DOHH2 (cell line): ENCODE data around the gene SHROOM3.

Experiments used
- H3F3A ChIP-seq: fragments of 200-600 bp; sonication (generic), shearing (Covaris generic); 2 replicates; pipeline ENCODE4 v1.6.0; 2016; ENCODE audit warnings: antibody characterized with exemption, mild to moderate bottlenecking; ENCODE audit not compliant: control insufficient read depth, insufficient read depth
- H3K27ac ChIP-seq: fragments of 200-600 bp; sonication (generic); 2 replicates; pipeline ENCODE4 v1.5.1; 2014; ENCODE audit warnings: low read depth, mild to moderate bottlenecking, low read length, moderate library complexity
- H3K27me3 ChIP-seq: fragments of 200-600 bp; sonication (generic); 2 replicates; pipeline ENCODE4 v1.6.1; 2014; ENCODE audit warnings: mild to moderate bottlenecking, low read length, mixed read lengths; ENCODE audit not compliant: control insufficient read depth
- H3K36me3 ChIP-seq: fragments of 200-600 bp; sonication (generic); 2 replicates; pipeline ENCODE4 v1.6.1; 2014; ENCODE audit warnings: mild to moderate bottlenecking, low read length, moderate library complexity, mixed read lengths; ENCODE audit not compliant: control insufficient read depth
- H3K4me1 ChIP-seq: fragments of 200-600 bp; sonication (generic); 2 replicates; pipeline ENCODE4 v1.6.1; 2014; ENCODE audit warnings: mild to moderate bottlenecking, low read length, mixed read lengths; ENCODE audit not compliant: control insufficient read depth
- H3K4me2 ChIP-seq: fragments of 200-600 bp; sonication (generic); 2 replicates; pipeline ENCODE4 v1.6.0; 2014; ENCODE audit warnings: mild to moderate bottlenecking, low read length, moderate library complexity
- H3K4me3 ChIP-seq: fragments of 200-600 bp; sonication (generic); 2 replicates; pipeline ENCODE4 v1.5.1; 2014; ENCODE audit warnings: mild to moderate bottlenecking, low read length, mixed read lengths
- H3K79me2 ChIP-seq: fragments of 200-600 bp; sonication (generic); 2 replicates; pipeline ENCODE4 v1.6.1; 2014; ENCODE audit warnings: mild to moderate bottlenecking, low read length, mixed read lengths; ENCODE audit not compliant: control insufficient read depth
- H3K9me2 ChIP-seq: fragments of 200-600 bp; sonication (generic); replicated peaks from 2 replicates; pipeline ENCODE4 v1.6.1; 2014; ENCODE audit warnings: mild to moderate bottlenecking, low read length, mixed read lengths; ENCODE audit not compliant: control insufficient read depth
- H3K9me3 ChIP-seq: fragments of 200-600 bp; sonication (generic); 2 replicates; pipeline ENCODE4 v1.6.1; 2014; ENCODE audit warnings: antibody characterized with exemption, low read length, mixed read lengths; ENCODE audit not compliant: control insufficient read depth, insufficient read depth
- H4K20me1 ChIP-seq: fragments of 200-600 bp; sonication (generic); 2 replicates; pipeline ENCODE4 v1.6.0; 2014; ENCODE audit warnings: low read depth, mild to moderate bottlenecking, antibody characterized with exemption, low read length, moderate library complexity; ENCODE audit not compliant: control insufficient read depth, insufficient read depth
- EZH2phosphoT487 ChIP-seq: fragments of 200-600 bp; sonication (generic); IDR thresholded peaks from 2 replicates; pipeline ENCODE4 v1.6.1; 2017; ENCODE audit warnings: borderline replicate concordance, mild to moderate bottlenecking, antibody characterized with exemption, low read length, moderate library complexity, mixed read lengths
- TF ChIP-seq, protein P1 (sequence below): fragments of 200-600 bp; sonication (generic); IDR thresholded peaks from one replicate; pipeline ENCODE4 v1.5.1; 2014; ENCODE audit warnings: antibody characterized with exemption, mild to moderate bottlenecking, low read depth, low read length; ENCODE audit not compliant: poor library complexity, severe bottlenecking

SHROOM3 gene

DNA sequence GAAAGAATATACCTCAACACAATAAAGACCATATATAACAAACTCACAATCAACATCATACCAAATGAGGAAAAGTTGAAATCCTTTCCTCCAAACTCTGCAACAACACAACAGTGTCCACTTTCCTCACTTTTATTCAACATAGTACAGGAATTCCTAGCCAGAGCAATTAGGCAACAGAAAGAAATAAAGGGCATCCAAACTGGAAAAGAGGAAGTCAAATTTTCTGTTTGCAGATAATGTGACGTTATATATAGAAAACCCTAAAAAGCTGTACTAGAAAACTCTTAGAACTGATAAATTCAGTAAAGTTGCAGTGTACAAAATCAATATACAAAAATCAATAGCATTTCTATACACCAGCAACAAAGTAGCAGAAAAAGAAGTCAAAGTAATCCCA is 355.3 kb downstream of the SHROOM3 start:
- Histone ChIP-seq H3F3A (no peaks in the 10 kb centered on the region), H3K79me2 (no peaks in the 10 kb centered on the region), H3K27ac (no peak overlapping the region), H3K9me2 (no peaks in the 10 kb centered on the region), H3K4me3 (no peak overlapping the region), H3K27me3 (no peaks in the 10 kb centered on the region), H3K9me3 (no peaks in the 10 kb centered on the region), H3K36me3 (no peaks in the 10 kb centered on the region), H3K4me2 (no peak overlapping the region), H3K4me1 (no peaks in the 10 kb centered on the region), H4K20me1 (no peaks in the 10 kb centered on the region)
- TF ChIP-seq, protein P1, sequence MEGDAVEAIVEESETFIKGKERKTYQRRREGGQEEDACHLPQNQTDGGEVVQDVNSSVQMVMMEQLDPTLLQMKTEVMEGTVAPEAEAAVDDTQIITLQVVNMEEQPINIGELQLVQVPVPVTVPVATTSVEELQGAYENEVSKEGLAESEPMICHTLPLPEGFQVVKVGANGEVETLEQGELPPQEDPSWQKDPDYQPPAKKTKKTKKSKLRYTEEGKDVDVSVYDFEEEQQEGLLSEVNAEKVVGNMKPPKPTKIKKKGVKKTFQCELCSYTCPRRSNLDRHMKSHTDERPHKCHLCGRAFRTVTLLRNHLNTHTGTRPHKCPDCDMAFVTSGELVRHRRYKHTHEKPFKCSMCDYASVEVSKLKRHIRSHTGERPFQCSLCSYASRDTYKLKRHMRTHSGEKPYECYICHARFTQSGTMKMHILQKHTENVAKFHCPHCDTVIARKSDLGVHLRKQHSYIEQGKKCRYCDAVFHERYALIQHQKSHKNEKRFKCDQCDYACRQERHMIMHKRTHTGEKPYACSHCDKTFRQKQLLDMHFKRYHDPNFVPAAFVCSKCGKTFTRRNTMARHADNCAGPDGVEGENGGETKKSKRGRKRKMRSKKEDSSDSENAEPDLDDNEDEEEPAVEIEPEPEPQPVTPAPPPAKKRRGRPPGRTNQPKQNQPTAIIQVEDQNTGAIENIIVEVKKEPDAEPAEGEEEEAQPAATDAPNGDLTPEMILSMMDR: no peak
- no peak for TF ChIP-seq EZH2phosphoT487

DNA sequence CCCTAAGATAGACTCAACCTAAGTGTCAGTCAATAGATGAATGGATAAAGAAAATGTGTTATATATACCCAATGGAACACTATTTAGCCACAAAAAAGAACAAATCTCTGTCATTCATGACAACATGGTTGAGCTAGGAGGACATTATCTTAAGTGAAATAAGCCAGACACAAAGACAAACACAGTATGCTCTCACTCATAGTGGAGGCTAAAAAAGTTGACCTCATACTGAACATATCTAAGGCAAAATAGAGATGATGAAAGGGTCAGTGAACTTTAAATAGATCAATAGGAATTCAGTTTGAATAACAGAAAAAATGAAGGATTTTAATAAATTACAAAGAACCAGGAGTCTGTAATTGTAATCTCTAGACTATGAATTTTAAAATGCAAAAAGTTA is 356.4 kb downstream of the SHROOM3 start:
- no peak overlapping the region for H3K4me2 ChIP-seq
- H3K9me3 ChIP-seq: no peaks in the 10 kb centered on the region
- H3K27me3 ChIP-seq: no peaks in the 10 kb centered on the region
- no peak overlapping the region for H3K27ac ChIP-seq
- H3K36me3 ChIP-seq: no peaks in the 10 kb centered on the region
- no peaks in the 10 kb centered on the region for H3F3A ChIP-seq
- H4K20me1 ChIP-seq: no peaks in the 10 kb centered on the region
- no peak overlapping the region for H3K4me3 ChIP-seq
- no peak for TF ChIP-seq EZH2phosphoT487
- TF ChIP-seq, protein P1: no peak
- no peaks in the 10 kb centered on the region for H3K9me2 ChIP-seq
- no peaks in the 10 kb centered on the region for H3K79me2 ChIP-seq
- no peaks in the 10 kb centered on the region for H3K4me1 ChIP-seq

GRCh38 chr4:76792418-76792817 is 357.4 kb downstream of the SHROOM3 start:
- Histone ChIP-seq H3K9me3 (no peaks in the 10 kb centered on the region), H3K4me1 (no peaks in the 10 kb centered on the region), H3K27me3 (no peaks in the 10 kb centered on the region), H3K36me3 (no peaks in the 10 kb centered on the region), H3K4me2 (no peak overlapping the region), H3K79me2 (no peaks in the 10 kb centered on the region), H3K9me2 (no peaks in the 10 kb centered on the region), H3K4me3 (no peak overlapping the region), H4K20me1 (no peaks in the 10 kb centered on the region), H3K27ac (no peak overlapping the region), H3F3A (no peaks in the 10 kb centered on the region)
- TF ChIP-seq, protein P1: no peak
- TF ChIP-seq EZH2phosphoT487: no peak

DNA sequence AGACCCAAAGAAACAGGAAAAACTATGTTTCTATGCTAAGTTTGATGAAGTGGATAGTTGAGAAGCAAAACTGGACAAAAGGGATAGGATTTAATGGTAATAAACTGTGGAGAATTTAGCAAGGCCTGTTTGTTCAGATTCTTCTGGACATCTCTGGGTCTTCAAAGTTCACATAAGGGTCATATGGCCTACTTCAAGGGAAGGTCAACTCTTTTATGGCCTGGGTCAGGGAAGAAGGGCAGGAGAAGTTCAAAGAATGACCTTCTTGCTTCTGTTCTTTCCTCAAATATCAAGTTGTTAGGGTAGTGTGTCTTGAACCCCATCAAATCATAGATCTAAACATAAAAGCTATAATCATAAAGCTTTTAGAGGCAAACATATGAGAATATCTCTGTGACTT is 360.2 kb downstream of the SHROOM3 start:
- H3K36me3 ChIP-seq: no peaks in the 10 kb centered on the region
- TF ChIP-seq, protein P1: no peak
- TF ChIP-seq EZH2phosphoT487: no peak
- H3K9me2 ChIP-seq: no peaks in the 10 kb centered on the region
- no peaks in the 10 kb centered on the region for H3K9me3 ChIP-seq
- H3F3A ChIP-seq: no peaks in the 10 kb centered on the region
- no peaks in the 10 kb centered on the region for H3K79me2 ChIP-seq
- H3K27me3 ChIP-seq: no peaks in the 10 kb centered on the region
- H3K4me2 ChIP-seq: no peak overlapping the region
- H3K27ac ChIP-seq: no peak overlapping the region
- no peaks in the 10 kb centered on the region for H3K4me1 ChIP-seq
- no peak overlapping the region for H3K4me3 ChIP-seq
- no peaks in the 10 kb centered on the region for H4K20me1 ChIP-seq
